Fibroblast of upper back skin (primary cell): ENCODE results near the gene DMC1.
"Not testable (repeated sequence)": the region's sequence is repeated elsewhere in the genome, so short reads cannot be mapped to it uniquely, and the experiment has no call there.

ENCODE experiments used
- DNase-seq: peaks from one replicate; pipeline ENCODE4 v3.0.0-alpha.2; 2013

DMC1 gene, protein sequence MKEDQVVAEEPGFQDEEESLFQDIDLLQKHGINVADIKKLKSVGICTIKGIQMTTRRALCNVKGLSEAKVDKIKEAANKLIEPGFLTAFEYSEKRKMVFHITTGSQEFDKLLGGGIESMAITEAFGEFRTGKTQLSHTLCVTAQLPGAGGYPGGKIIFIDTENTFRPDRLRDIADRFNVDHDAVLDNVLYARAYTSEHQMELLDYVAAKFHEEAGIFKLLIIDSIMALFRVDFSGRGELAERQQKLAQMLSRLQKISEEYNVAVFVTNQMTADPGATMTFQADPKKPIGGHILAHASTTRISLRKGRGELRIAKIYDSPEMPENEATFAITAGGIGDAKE

DNA sequence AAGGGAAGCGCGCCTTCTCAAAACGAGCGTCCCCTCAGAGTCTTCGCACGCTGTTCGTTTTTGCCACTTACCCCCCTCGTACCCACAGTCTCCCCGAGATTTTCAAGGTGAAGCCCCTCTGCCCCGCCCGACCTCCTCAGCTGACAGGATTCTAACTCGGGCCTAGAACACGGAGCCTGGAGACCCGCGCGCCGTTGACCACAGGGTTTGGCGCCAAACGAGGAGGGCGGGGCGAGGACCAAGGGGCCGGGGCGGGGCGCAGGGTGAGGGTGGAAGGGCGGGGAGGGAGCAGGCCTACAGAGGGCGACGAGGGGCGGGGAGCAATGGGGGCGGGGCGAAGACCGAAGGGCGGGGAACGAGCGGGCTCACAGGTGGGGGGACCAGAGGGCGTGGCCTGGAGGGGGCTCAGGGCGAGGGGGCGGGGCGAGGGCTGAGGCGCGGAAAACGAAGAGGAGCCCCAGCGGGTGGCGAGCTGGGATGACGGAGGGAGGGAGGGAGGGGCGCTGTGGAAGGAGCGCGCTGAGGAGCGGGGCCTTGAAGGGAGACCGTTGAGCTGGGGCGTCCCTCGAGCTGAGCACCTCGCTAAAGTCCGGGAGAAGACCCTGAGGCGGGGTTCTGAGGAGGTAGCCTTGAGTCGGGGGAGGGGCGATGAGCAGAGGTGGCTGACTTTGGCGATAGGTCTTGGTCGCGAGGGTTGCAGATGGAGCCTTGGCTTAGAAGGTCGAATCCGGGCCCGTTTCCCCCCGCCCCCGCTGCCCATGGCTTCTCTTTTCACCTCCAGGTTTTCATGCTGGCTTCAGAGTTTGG lies at the start of gene DMC1:
DMC1 (minus strand) TSS at position 212 of the 807 bp plus-strand sequence. CDS start 1,927 bp downstream, outside the sequence.
- peak; percentile 83 for DNase-seq

- no peak for DNase-seq
Observed at GRCh38 chr22:38618682-38619081, 48.7 kb upstream of the DMC1 start.

GRCh38 chr22:38618258-38618657 lies 48.3 kb upstream of the DMC1 start:
- no peak for DNase-seq

- DNase-seq, result not testable (repeated sequence)
Observed at GRCh38 chr22:38615064-38615405, 45.1 kb upstream of the DMC1 start.

- DNase-seq, result no peak
Observed at GRCh38 chr22:38614332-38615063, 44.5 kb upstream of the DMC1 start.

DNA sequence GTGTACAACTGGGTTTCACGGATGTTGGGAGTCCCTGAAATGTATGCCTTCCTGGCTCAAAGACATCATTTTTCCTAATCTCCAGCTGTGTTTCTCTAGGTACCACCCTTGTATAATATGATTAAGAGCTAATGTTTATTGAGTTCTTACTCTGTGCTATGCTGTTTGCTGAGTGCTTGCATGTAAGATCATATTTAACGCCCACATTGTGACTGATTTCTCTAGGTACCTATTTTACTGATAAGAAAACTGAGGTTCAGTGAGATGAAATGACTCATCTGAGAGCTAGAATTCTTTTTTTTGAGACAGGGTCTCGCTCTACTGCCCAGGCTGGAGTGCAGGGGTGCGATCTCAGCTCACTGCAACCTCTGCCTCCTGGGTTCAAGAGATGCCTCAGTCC lies 43.6 kb upstream of the DMC1 start:
- DNase-seq, result no peak

DNA sequence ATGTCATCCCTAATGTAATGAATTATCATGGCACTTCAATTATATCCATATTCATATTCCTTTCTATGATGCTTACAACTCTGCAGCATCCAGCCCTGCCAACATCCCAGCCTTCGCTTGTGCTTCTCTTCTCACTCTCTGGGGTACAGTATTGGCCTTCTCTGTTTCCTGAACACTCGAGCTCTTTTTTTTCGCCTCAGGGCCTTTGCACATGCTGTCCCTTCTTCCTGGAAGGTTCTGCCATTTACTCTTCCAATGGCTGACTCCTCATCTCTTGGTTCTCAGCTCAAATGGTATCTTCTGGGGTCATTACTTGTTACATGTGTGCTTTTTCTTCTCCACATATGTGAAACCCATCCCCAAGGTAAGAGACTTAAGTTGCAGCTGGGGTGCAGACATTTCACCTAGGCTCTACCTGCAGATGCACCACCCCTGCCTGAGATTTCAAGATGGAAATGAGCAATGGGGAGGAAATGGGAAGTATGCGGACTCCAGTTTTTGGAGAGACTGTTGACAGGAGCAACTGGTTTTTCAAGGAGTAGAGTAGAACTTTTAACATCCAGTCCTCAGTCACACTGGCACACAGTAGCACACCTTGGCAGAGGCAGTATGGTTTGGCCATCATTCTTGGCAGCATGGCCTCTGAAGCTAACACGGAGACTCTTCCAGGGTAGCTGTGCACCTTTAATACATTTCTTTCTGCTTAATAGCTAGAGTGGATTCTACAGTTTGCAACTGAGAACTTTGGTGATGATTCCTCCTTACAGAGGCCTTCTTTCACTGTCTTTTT lies 42.4 kb upstream of the DMC1 start:
- no peak for DNase-seq

DNA sequence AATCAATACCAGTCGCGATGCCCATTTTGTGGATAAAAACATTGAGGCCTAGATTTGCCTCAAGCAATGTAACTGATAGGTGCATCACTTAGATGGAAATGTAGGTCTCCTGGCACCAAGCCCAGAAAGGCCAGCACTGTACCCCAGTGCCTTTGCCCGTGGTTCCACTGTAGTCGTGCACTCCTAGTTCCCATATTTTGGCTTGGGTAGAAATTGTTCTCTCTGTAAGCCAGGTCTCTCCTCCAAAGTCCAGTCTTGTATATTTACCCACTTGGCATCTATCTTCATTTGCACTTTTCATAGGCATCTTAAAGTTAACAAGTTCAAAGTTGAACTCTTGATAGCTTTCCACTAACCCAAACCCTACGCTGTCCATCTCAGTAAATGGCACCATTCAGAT lies 41.6 kb upstream of the DMC1 start:
- no peak for DNase-seq

GRCh38 chr22:38610234-38610633 lies 40.3 kb upstream of the DMC1 start:
- DNase-seq, result no peak

DNA sequence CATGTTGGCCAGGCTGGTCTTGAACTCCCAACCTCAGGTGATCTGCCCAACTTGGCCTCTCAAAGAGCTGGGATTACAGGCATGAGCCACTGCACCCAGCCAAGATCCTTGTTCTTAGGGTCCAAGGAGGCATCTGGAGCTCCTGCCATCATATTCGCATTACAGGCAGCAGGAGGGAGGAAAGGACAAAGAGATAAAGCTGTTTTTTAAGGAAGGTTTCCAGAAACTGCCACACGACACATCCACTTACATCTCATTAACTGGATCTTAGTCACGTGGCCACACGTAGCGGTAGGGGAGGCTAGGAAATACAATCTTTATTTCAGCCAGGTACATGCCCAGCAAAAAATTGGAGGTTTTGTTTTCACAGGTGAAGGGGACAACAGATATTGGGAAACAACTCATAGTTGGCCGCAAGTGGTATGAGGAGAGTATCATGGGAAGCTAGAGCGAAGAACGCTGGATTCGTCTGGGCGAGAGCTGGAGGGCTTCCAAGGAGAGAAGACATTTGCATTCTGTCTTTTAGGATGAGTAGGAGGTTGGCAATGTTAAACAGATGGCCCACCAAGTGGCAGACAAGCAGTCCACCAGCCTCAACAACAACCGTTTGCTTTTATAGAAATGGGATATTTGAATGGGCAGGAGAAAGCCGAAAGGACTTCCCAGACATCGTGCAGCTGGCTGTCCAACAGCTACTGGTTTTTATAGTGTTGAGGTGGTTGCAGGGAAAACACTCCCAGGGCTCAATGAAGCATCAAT lies 39.2 kb upstream of the DMC1 start:
- DNase-seq, result no peak

DNA sequence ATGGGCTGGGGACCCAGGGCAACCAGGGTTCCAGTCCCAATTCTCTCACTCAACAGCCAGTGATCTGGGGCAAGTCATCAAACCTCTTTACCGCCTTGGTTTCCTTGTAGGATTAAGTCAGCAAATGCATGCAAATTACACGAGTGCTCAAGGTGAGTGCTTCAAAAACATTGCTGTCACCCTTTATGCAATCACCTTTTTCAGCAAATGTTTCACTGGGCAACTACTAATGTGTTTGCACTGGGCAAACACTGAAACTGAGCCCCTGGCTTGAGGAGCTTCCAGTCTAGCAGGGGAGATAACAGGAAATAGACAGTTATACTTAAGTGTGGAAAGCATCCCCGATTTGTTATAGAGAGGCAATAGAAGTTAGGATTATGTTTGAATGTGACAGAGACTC lies 37.7 kb upstream of the DMC1 start:
- no peak for DNase-seq

- DNase-seq, result no peak
Observed at GRCh38 chr22:38602166-38602565, 32.2 kb upstream of the DMC1 start.

DNA sequence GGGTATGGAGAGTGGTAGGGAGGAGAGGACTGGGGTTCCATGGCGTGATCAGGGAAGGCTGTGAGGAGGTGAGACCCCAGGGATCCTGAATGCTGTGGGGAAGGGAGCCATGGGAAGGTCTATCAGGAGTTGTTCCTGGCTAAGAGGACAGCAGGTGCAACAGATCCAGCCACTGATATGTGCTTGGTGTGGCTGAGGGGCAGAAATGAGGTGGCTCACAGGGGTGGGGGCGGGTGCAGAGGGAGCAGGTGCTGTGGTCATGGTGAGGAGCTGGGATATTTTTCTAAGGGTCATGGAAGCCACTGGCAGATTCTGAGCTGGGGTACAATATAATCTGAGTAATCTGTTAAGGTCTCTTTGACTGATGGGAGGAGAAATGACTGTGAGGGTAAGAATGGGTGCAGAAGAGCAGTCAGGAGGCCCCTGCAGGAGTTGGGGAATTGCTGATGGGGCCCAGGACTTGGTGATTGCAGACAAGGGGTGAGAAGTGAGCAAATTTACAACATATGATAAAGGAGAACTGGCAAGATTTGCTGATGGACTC lies 31.3 kb upstream of the DMC1 start:
- DNase-seq, result no peak

DNA sequence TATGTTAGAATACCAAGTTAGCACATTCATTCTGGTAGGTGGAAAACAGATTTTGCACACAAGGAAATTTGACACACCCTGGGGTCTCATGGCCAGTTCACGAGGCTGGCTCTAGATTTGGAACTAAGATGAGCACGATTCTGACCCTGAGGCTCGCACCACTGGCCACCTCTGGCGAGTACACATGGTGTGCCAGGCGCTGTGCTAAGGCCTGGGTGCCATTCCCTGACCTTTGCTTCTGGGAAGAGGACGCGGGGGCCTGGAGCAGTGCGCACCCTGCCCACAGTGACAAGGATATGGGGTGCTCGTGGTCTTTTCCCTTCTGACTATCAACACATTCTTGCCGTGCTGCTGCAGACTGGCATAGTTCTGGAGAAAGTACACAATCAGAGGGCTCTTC lies 29.5 kb upstream of the DMC1 start:
- DNase-seq, result no peak

DNA sequence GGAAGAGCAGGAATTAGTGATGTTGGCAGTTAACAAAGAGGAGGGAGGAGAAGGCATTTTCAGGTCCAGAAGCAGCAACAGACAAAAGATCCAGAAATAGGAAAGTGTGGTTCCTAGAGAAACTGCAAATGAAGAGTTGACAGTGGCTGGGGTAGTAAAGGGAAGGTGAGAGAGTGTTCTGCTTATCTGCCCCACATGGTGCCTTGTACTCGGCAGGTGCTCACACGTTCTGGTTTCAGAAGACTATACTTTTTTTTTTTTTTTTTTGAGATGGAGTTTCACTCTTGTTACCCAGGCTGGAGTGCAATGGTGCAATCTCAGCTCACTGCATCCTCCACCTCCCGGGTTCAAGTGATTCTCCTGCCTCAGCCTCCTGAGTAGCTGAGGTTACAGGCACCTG lies 12.9 kb upstream of the DMC1 start:
- DNase-seq, result not testable (repeated sequence)

GRCh38 chr22:38578505-38578904 lies 8.5 kb upstream of the DMC1 start:
- no peak for DNase-seq

GRCh38 chr22:38572065-38572464 lies 2.1 kb upstream of the DMC1 start:
- peak; percentile 62 for DNase-seq

DNA sequence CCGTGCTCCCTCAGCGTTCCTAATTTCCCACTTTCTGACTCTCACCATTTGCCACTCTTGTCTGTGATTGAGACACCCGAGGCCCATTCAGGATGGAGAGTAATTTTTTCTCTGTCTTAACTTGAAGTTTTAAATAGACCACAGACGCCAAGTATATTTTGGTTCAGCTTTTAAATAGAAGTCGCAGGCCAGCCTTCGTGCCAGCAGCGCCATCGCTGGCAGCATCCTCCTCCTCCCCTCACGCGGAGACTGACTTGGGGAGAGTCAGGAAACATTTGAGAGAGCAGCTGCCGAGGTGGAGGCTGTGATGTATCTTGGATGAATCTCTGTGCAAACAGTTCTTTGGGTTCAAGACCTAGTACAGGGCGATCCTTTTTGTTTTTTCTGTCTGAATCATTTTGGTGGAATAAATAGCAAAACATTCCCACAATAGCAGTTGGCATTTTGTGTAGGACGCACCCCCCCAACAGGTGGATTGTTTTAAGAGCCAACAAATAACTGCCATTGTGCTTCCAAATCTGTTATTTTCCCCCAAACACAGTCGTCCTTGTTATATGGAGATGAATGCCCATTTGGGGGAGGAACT lies 889 bp upstream of the DMC1 start:
- DNase-seq, result peak; percentile 9

DNA sequence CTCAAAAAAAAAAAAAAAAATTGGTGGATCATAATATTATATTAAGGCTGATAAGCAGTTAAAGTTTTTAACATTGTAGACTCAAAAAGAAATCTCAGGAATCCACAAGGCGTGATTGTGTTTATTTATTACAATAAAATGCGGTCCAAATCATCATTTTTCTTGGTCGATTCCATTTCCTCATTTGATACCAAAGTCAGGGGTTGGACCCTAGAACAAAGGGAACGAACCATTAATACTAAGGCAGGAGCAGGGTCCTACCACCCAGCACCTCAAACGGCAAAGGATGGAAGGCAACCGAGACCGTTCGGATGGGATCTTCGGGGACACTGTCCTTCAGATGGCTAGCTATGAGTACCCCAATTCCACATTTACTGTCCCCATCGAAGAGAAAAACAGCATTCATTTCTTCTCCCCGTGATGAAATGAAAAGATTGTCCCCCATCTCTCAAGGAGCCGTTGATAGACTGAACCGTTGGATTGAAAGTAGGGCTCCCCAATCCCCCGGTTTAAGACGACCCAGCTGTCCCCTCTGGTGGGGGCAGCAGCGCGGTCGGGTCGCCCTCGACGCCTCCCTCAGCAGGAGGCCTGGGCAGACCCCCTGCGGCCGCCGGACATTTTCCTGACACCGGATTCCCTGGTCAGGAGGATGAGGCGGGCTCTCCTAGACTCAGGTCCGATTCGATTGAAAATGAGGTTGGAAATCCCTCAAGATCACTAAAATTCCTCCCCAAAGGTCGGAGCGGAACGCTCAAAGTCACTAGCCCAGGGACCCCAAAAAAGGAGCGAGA lies 607 bp downstream of the DMC1 start:
- no peak for DNase-seq

- DNase-seq, result peak; percentile 38
Observed at GRCh38 chr22:38567531-38568285, 2.3 kb downstream of the DMC1 start.
